Stimulated activated CD8-positive, alpha-beta memory T cell treated with anti-CD3 and anti-CD28 coated beads, Interleukin-7, amount 100 ng/mL, for 48 hours (primary cell): ENCODE measurements around the gene LRRC27.

ENCODE experiments used
- DNase-seq, 2 donors: peaks; one replicate each; pipeline ENCODE4 v3.0.0-alpha.2; 2020; ENCODE audit warnings: low read depth in 1 of 2; ENCODE audit errors: extremely low read depth in 1 of 2

Gene LRRC27

DNA sequence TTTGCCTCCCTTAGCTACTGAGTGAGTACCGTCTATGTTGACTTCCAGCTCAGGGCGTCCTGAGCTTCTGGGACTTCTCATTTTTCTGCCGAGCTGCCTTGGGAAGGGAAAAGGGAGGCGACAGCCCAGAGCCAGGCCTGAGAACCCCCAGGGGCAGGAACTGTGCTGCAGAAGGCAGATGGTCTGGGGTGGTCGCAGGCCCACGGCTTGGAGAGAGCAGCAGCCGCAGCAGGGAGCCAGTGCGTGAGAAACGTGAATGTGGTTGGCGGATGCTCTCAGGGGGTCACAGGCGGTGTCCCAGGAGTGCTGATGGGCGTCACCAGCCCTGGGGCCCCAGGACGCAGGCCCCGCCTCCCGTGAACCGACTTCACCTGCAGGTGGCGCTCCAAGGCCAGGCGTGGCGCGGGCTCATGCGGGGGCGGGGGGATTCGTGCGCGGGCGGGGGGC lies 55.8 kb downstream of the LRRC27 start:
- peak in 1 of 2 donors; percentile 37 for DNase-seq

DNA sequence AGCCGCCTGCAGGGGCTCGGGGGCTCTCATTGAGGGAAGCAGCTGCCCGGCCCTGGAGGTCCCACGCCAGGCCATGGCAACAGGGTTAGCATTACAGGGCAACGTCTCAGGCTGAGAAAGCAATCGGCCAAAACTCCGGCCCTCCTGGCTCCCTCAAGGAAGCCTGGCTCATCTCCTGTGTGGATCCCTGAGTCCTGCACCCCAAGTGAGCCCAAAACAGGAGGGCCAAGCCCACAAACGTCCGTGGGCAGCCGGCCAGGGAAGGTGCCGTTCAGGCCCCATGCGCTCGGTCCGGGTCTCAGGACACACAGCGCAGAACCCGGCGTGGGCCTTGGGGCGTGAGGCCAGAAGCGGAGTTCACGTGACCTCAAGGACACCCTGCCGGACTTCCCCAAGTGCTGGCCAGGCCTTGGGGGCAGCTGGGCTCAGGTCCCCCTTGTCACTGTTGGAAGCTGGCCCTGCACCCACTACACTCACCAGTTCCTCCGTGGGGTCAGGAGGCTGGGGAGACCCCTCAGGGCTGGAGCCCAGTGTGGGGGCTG lies 57.0 kb downstream of the LRRC27 start:
- DNase-seq, result no peak

DNA sequence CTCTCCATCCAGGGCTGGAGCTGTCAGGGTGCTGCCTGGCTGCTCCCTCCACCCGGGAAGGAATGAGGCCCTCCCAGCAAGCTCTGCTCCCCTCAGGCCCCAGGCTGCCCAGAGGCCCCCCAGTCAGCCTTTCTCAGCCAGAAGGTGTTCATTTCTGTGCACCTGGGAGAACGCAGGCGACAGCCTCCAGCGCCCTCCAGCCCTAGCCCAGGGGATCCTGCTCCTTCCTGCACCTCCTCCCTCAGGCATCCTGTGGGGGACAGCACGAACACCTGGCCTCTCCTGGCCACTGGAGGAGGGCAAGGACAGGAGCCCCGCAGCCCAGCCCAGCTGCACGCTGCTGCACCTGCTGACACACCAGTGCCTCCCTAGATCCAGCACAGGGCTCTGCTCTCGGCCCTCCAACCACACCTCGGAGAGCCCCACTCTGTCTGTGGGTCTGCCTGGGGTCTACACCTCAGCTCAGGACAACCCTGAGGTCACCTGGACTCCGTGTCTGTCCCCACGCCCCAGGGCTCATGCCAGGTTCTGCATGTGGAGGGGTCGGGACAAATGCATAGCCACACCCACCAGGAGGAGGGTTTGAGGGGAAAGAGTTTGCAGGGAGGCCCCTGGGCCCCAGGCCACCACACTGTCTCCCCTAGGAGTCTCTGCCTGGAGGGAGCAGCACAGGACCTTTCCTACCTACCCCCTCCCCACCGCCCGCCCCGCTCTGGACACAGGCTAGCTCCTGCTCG lies 57.6 kb downstream of the LRRC27 start:
- no peak for DNase-seq

DNA sequence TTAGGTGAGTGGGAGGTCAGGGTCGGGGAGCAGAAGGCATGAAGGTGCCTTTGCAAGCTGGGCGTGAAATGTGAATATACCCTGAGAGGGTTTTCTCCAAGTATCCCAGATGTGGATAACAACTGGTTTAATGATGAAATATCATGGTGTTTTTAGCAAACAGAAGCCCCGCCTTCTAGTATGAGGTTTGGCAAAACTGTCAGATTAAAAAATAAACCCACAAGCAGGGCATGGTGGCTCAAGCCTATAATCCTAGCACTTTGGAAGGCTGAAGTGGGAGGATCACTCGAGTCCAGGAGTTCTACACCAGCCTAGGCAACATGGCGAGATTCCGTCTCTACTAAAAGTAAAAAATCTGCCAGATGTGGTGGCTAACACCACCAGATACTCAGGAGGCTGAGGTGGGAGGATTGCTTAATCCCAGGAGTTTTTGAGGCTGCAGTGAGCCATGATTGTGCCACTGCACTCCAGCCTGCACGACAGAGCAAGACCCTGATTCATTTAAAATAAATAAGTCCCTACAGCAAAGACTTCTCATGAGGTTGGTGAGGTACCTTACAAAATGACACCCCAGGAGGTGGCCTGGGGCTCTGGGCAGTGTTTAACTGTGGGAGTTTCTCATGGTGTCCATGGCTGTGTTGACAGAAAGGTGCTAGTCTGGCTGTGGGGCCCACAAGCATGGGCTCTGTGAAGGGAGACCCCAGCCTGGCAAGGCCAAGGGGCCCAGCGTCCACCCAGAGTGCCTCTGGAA lies 58.4 kb downstream of the LRRC27 start:
- no peak for DNase-seq

DNA sequence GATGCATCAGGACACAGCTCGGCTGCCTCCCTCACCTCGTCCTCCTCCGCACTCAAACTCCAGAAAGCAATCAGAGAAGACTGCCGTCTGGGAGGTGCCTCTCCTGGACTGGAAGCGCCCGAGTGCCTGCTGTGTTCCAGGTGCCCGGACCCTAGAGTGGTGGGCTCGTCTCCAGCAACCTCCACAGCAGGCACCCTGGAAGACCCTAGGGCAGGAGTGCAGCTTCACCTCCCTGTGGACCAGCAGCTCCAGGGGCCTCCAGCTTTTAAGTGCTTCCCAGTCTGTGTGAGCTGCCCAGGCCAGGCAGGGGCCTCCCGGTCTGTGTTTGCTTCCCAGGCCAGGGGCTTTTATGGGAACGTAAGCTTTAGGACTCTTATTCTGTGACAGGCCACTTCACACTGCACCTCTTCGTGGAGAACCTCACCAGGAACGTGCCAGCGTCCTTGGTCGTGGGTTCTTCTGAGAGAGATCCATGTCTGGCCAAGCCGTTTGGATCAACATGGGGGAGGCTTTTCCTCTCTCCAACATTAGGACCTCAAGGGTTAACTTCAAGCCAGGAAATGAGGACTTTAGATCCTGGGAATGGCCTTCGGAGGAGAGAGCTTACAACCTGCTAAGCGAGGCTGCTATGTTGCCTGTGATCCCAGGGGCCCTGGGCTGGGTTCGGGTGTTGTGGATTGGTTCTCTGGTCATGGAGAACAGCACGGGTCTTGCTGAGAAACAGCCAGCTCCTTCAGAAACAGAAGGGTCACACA lies 59.1 kb downstream of the LRRC27 start:
- DNase-seq, result no peak

DNA sequence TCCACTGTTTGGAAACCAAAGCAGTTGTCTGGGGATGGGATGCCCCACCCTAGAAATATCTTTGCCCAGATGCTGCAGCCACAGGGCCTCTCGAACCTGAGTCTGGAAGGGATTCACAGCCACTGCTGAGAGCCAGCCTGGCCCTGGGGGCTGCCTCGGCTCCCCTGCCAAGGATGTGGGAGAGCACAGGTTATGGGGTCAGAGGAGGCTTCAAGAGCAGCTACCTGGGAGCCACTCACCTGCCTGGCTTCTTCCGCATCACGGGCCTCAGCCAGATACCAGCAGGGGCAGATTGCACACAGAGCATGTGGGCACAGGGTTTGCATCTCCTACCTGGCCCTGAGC lies 59.7 kb downstream of the LRRC27 start:
- DNase-seq, result no peak

DNA sequence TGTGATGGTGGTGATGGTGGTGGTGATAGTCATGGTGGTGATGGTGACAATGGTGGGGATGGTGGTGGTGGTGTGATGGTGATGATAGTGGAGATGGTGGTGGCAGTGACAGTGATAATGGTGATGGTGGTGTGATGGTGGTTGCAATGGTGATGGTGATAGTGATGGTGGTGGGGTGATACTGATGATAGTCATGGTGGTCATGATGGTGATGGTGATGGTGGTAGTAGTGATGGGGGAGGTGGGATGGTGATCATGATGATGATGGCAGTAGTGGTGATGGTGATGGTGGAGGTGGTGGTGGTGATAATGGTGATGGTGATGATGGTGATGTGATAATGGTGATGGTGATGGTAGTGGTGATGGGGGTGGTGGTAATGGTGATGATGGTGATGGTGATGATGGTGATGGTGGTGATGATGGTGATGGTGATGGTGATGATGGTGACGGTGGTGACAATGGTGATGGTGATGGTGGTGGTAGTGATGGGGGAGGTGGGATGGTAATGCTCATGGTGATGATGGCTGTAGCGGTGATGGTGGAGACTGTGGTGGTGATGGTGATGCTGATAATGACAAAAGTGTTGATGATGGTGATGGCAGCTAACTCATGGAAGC lies 60.3 kb downstream of the LRRC27 start:
- no peak for DNase-seq

DNA sequence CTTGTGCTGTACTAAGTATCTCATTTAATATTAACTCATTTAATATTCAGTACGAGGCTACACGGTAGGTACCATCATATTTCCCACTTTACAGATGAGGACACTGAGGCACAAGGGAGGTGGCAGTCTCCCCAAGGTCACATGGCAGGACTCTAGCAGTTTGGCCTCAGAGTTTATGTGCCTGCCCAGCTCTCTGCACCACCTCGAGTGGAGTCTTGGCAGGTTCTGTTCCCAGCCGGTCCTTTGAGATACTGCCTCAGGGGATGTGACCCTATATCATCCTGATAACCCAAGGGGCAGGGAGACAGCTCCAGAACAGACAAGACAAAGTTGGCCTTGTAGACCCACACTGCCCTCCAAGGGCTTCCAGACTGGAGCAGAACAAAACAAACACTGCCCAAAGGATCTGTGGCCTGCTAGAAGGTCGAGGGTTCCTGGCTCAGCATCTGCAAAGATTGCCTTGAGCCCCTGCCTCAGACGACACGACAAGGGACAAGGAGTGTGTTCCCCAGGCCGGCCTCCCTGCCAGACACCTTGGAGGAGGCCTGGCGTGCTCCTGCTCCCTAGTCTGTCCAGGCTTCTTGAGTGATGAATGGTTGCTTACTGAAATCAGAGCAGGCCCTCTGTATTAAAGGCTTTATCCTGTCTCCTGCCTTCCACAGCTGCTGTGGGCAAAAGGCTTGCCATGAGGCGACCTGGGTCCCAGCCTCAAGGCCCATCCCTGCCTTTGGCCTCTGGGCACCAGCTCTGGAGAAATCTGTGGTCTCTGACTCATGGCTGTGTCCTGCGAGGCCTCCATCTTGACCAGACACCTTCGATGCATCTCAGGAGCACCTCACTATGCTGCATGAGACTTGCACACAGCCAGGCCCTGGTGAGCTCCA lies 61.1 kb downstream of the LRRC27 start:
- no peak for DNase-seq

DNA sequence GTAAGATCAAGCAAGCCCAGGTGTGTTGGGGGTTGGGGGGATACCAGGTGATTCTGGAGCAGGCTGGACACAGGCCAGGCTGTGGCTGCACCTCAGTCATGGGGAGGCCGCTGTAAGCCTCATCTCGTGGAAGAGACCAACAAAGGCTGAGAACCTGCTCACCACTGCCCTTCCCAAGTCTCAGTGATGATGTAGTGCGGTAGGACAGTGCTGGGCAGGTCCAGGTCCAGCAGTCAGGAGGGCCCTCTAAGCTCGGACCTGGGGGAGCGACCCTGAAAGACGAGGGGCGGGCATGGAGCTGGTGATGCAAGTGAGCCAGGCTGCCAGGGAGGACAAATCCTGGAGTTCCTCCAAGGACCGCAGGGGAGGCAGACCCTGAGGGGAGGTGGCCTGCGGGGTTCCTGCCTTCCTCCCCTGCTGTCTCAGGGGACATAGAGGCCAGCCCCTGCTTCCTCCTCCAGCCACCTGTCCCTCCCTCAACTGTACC lies 61.7 kb downstream of the LRRC27 start:
- no peak for DNase-seq

DNA sequence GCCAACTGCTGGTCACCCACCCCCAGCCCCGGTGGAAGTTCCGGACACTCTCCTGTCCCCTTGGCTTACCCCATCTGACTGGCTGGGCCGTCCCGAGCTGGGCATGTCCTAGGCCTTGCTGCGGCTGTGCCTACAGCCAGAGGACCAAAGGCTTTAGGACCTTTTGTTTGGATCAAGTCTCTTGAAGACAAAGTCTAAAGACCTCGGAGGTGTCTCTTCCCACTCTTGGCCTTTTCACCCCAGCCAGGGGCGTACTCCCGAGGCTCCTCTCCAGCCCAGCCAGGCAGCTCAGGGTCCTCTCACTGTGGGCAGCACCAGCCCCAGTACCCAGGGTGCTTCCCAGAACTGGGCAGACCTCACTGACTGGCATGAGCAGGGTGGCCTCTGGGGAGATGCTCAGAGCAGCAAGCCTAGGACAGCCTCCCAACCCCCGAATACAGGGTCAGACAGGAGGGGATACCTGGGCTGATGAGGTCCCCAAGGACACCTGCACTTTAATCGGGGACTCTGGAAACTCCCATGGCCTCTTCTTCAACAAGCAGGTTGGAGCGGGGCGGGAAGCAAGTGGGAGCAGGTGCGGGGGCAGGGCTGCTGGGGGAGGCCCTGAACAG lies 62.3 kb downstream of the LRRC27 start:
- no peak for DNase-seq

DNA sequence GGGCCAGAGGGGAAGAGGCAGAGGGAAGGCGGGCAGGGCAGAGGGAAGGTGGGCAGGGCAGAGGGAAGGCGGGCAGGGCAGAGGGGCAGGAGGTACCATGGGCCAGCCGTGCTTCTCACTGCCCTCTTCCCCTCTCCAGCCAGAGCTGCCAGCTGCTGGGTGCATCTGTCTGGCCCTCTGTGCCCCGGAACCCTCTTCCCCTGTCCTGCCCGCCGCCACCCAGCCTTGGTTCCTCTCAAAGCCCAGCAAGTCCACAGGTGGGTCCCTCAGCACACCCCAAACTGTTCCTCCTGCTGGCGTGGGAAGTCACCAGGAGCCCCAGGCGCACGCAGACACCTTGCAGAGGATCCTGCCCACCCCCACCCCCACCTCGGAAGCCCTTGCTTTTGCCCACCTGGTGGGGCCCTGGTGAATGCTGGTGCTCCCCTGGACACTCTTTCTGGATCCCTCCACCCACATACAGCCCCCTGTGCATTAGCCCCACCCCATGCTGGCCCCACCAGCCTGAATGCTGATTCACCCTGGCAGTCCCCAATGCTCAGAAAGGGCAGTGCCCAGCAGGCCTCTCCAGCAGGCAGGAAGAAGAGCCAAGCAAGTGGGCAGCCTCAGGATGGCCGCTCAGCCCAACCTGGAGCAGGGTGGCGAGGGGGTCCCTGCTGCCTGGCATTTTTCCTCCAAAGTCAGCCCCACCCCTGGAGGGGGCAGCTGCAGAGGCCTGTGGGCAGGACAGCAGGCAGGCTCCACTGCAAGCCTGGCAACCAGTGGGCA lies 63.1 kb downstream of the LRRC27 start:
- DNase-seq, result no peak

DNA sequence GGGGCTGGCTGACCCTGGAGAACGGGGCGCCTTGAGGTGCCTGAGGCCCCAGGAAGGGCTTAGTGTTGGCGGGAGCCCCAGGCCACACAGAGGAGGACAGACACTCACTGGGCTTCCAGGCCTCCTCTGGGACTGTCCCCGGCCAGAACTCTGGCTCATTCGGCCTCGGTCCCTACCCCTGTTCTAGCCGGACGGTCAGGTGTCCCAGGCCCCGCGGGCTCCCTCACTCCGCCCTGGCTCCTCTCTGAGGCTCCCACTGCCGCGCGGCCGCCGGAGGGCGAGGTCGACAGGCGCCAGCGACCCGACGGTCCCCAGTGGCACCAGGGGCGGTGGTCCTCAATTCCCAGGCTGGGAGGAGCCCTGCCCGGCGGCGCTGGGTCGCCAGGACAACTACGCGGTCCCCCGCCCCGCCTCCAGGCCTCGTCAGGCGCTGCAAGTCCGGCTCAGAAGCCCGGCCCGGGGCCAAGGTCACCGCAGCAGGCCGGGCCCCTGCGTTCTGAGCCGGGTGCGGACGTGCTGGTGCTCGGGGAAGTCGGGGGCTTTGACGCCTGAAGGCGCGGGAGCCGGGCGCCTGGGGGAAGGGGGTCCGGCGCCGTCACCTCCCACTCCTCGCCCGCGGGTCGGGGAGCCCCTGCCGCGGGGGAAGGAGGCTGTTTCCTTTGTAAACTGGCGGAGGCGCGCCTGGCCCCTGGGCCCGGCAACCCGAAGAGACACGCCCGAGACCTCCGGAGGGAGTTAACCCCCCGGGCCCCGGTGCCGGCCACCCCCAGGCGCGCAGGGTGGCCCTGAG lies 63.9 kb downstream of the LRRC27 start:
- no peak for DNase-seq

DNA sequence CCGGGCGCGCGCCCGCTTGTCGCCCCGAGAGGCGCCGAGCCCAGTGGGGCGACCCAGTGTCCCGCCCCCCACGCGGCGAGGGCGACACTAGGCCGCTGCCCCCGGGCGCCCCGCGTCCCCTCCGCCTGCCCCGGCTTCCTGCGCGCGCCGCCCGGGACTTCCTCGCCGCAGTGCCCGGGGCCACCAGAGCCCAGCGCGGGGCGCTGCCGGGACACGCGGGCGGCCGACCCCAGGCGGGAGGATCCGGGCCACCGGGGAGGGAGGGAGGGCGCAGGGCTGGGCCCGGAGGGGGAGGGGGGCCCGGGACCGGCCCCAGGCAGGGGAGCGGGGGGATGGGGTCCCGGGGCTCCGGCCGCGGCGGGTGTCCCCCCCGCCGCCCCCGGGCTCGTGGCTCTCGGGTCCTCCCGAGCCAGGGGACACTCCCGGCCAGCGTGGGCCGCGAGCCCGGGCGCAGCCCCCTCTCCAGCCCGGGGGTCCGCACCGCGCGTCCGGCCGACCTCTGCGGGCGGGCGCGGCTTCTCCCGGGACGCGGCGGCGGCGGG lies 64.6 kb downstream of the LRRC27 start:
- DNase-seq, result peak in 1 of 2 donors; percentile 11

DNA sequence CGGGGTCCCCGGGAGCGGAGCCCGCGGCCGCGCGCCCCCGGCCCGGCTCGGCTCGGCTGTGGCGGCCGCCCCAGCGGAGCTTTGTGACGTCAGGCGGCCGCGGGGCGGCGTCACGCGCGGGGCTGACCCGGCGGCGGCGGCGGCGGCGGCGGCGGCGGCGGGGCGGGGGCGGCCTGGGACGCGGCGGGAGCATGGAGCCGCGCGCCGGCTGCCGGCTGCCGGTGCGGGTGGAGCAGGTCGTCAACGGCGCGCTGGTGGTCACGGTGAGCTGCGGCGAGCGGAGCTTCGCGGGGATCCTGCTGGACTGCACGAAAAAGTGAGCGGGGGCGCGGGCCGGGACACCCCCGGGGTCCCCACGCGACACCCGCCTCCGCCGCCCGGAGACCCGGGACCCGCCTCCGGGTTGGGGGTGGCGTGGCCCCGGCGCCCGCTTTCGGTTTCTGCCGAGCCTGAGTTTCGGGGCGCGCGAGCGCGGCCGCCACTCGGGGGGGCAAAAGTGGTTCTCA lies 65.1 kb downstream of the LRRC27 start, which contains the start of gene PWWP2B:
Gene PWWP2B, plus strand, starts transcription at position 165 of the 506 bp plus-strand sequence. Its CDS starts 27 bp downstream, at position 192.
- DNase-seq, result no peak

DNA sequence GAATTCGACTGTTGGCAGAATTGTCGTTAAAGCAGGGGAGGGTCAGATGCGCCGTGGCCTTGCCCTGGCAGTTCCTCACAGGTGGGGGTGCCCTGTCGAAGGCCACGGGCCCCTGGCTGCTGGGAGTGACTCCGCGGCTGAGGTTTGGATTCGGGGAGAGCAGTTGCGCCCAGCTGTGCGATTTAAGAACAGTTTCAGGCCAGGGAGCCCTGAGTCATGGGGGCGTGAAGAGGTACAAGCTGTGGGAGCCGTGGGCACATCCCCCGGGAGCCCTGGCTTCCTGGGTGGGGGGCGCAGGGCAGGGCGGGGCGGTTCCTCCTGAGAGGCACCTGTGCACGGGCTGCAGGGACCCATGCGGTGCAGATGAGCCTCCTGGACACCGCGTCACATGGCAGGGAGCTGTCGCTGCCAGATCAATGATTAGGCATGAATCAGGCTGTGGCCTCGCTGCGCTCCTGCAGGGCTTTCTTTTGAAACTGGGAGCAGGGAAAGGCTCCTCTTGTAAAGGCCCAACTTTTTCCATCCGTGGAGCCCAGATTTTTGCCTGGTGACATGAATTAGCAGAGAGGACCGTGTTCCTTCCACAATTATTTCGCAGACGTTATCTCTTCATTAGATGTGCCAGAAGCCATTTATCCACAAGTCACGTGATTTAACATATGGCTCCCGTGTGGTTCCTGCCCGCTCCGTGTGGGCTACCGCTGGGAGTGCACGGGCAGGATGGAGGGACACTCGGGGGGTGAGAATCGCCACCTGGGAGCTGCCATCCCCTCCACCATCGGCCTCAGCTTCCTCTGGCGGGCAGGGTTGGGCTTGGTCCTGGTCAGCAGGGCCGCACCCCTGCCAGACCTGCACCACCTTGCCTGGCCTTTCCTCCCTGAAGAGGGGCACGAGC lies 65.9 kb downstream of the LRRC27 start:
- DNase-seq, result peak in 1 of 2 donors; percentile 25

DNA sequence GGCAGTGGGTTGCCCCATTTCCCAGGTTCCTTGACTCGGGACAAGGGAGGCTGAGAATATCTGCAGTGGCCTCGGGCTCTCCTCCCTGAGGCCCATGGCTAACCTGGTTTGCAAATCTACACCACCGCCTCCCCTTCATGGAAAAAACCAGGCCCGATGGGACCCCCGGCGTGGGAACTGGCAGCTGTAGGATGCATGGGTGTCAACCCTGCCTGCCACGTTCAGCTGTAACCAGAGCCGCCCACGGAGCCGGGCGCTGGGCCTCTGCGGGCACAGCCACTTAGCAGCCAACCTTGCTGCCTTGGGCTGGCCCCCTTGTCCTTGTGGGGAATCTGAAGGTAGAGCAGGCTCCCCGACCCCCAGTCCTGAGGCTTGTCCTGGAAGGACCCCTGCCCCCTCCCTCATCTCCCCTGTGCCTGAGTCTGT lies 66.6 kb downstream of the LRRC27 start:
- no peak for DNase-seq
